ENCODE results near the gene GAST. TPM values are rescaled to one million over a fixed set of nuclear protein-coding genes. Genes with fewer than 3 reads are reported as not detected.

GAST gene, protein sequence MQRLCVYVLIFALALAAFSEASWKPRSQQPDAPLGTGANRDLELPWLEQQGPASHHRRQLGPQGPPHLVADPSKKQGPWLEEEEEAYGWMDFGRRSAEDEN
- 0.42 TPM in 1 of 5 replicates, not detected in the others for total RNA-seq (2022; extraction: Qiagen RNA extraction; ENCODE audit: low read depth)

DNA sequence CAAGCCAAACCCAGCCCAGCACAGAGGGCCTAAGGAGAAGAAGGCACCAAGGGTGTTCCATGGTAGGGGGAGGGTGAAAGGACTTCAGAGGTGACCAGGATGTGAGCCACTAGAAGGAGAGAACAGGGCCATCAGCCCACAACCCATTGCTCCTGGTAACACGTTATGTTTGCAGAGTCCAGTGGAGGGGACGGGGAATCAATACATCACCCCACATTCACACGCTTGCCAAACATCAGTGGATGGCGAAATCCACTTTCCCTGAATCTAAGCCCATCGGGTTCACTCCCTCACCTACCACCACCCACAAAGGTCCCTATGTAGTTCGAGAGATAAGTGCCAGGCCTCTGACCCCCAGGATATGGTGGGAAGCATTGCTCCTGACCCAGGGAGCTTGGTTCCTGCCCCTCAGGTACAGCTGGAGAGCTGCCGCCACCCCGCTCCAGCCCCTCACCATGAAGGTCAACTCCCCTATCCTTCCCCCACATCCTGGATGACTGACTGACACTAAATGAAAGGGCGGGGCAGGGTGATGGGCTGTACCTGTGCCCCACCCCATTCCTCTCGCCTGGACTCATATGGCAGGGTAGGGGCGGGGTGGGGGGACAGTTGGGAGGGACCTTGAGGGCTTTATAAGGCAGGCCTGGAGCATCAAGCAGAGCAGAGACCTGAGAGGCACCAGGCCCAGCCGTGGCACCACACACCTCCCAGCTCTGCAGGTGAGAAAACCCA lies at the start of gene GAST:
Gene GAST, plus strand, starts transcription at position 663 of the 732 bp plus-strand sequence. CDS start 3,106 bp downstream, outside the sequence.

DNA sequence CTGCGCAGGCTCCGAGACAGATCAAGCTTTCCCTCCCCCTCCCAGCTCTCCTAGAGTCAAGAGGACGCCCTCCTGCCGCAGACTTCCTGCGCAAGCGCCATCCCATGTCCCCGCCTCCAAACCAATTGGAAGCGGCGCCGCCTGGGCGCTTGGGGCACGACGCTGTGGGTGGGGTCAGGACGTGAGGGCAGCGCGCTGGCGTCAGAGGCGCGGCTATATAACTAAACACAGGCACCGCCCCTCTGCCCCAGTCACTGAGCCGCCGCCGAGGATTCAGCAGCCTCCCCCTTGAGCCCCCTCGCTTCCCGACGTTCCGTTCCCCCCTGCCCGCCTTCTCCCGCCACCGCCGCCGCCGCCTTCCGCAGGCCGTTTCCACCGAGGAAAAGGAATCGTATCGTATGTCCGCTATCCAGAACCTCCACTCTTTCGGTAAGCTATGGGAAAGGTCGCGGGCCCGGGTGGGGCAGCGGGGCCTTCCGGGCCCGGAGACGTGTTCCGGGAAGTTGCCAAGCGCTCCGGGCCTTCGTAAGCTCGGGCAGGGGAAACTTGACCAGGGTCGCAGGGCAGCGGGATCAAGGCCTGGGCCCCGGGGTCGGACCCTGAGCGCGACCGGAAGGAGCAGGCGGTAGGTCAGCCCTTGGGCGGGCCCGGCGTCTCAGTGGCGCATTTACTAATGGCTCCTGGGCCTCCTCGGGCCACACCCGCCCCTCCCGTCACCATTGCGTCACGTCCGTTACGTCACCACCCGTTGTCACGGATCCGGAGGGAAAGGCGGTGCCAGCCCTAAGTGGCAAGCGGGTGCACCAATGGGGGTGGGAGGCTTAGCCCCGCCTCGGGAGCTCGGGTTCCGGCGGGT lies 23.3 kb upstream of the GAST start, which contains the start of gene EIF1:
Gene EIF1, plus strand, starts transcription at position 245 of the 856 bp plus-strand sequence. Its CDS starts 154 bp downstream, at position 399.

DNA sequence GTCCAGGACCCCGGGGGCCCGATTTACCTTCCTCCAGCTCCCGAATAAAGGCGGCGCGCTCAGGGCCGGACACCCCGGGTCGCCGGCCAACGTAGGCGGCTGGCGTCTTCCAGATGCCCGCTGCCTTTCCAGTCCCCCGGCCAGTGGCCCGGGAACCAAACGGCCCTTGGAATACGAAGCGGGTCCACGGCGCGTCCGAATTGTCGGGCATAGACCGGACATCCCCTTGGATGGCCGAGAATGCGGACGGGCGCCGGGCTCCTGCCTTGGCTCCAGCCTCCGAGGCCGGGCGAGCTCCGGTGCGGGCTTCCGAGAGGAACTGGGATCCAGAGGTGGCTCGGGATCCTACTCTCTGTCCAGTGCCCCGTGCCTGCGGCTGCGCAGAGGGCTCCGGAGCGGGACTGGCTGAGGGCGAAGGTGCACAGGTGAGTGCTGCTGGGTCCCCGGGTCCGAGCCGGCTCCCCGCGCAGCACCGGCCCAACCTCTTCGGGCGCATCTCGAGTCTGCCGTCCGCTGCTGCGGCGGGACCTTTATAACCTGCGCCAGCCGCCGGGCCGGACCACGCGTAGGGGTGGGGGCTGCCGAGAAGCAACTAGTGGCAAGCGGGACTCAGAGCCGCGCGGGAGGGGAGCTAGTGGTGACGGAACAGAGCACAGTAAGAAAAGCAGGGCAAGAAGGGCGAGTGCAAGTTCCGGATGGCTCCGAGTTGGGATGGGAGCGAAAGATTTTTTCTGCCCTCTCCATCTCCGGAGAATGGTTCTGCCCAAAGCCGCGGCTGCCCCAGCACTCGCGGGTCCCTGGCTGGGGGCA lies 22.2 kb downstream of the GAST start, which contains the start of gene HAP1:
Gene HAP1, minus strand, starts transcription at position 505 of the 810 bp plus-strand sequence. Its CDS starts 9 bp downstream, at position 496.

Other genes with a start within 250 kb of the GAST start
- gene KRT32, start 244.9 kb upstream of the GAST start, total RNA-seq (2022; extraction: Qiagen RNA extraction; ENCODE audit: low read depth), result 0.13 TPM in 1 of 5 replicates, not detected in the others
- not detected in 5 replicates for gene KRT35, start 231.2 kb upstream of the GAST start, total RNA-seq (2022; extraction: Qiagen RNA extraction; ENCODE audit: low read depth)
- 0.07 TPM in 1 of 5 replicates, not detected in the others for gene KRT36, start 222.4 kb upstream of the GAST start, total RNA-seq (2022; extraction: Qiagen RNA extraction; ENCODE audit: low read depth)
- 0.24 to 0.87 TPM (median 0.39 TPM) in 5 replicates for gene KRT13, start 206.7 kb upstream of the GAST start, total RNA-seq (2022; extraction: Qiagen RNA extraction; ENCODE audit: low read depth)
- gene KRT15, start 193.4 kb upstream of the GAST start, total RNA-seq (2022; extraction: Qiagen RNA extraction; ENCODE audit: low read depth), result 2.7 to 4.0 TPM (median 3.2 TPM) in 5 replicates
- 42.9 to 67.6 TPM (median 53.1 TPM) in 5 replicates for gene KRT19, start 184.0 kb upstream of the GAST start, total RNA-seq (2022; extraction: Qiagen RNA extraction; ENCODE audit: low read depth)
- not detected in 5 replicates for gene KRT9, start 140.3 kb upstream of the GAST start, total RNA-seq (2022; extraction: Qiagen RNA extraction; ENCODE audit: low read depth)
- 0.07 to 0.13 TPM in 2 of 5 replicates, not detected in the others for gene KRT14, start 125.4 kb upstream of the GAST start, total RNA-seq (2022; extraction: Qiagen RNA extraction; ENCODE audit: low read depth)
- gene KRT16, start 99.6 kb upstream of the GAST start, total RNA-seq (2022; extraction: Qiagen RNA extraction; ENCODE audit: low read depth), result 0.64 to 1.8 TPM (median 1.3 TPM) in 5 replicates
- gene KRT17, start 87.8 kb upstream of the GAST start, total RNA-seq (2022; extraction: Qiagen RNA extraction; ENCODE audit: low read depth), result 0.63 to 1.9 TPM (median 1.3 TPM) in 5 replicates
- gene EIF1, start 23.4 kb upstream of the GAST start, total RNA-seq (2022; extraction: Qiagen RNA extraction; ENCODE audit: low read depth), result 1,141 to 1,532 TPM (median 1,312 TPM) in 5 replicates
- gene HAP1, start 22.3 kb downstream of the GAST start, total RNA-seq (2022; extraction: Qiagen RNA extraction; ENCODE audit: low read depth), result 1.1 to 2.3 TPM (median 1.5 TPM) in 5 replicates
- gene JUP, start 74.4 kb downstream of the GAST start, total RNA-seq (2022; extraction: Qiagen RNA extraction; ENCODE audit: low read depth), result 91.7 to 132 TPM (median 123 TPM) in 5 replicates
- gene P3H4, start 99.6 kb downstream of the GAST start, total RNA-seq (2022; extraction: Qiagen RNA extraction; ENCODE audit: low read depth), result 25.8 to 38.7 TPM (median 35.0 TPM) in 5 replicates
- 86.7 to 109 TPM (median 106 TPM) in 5 replicates for gene FKBP10, start 100.7 kb downstream of the GAST start, total RNA-seq (2022; extraction: Qiagen RNA extraction; ENCODE audit: low read depth)
- 103 to 113 TPM (median 108 TPM) in 5 replicates for gene NT5C3B, start 123.9 kb downstream of the GAST start, total RNA-seq (2022; extraction: Qiagen RNA extraction; ENCODE audit: low read depth)
- not detected in 5 replicates for gene KLHL10, start 125.5 kb downstream of the GAST start, total RNA-seq (2022; extraction: Qiagen RNA extraction; ENCODE audit: low read depth)
- gene KLHL11, start 153.1 kb downstream of the GAST start, total RNA-seq (2022; extraction: Qiagen RNA extraction; ENCODE audit: low read depth), result 1.7 to 3.8 TPM (median 2.9 TPM) in 5 replicates
- 247 to 312 TPM (median 289 TPM) in 5 replicates for gene ACLY, start 206.6 kb downstream of the GAST start, total RNA-seq (2022; extraction: Qiagen RNA extraction; ENCODE audit: low read depth)
- 0.98 to 1.6 TPM (median 1.3 TPM) in 5 replicates for gene ODAD4, start 218.3 kb downstream of the GAST start, total RNA-seq (2022; extraction: Qiagen RNA extraction; ENCODE audit: low read depth)

Data from A549 treated with GW870086 at 1 μM for 4 hours (cell line).